ENCODE results near the gene KCNG4. TPM values are rescaled to one million over a fixed set of nuclear protein-coding genes. Genes with fewer than 3 reads are reported as not detected.

The KCNG4 gene
- polyA plus RNA-seq, 1 experiment = not detected

- ChIA-PET POLR2A (no interaction called here), CTCF (no interaction called here)
- TF ChIP-seq CTCF (IDR thresholded peaks at IDR 0.05; ENCODE audit: low read depth, low read length) = no peak
- DNase-seq (ENCODE audit: low read depth, low spot score) = no peak
- Histone ChIP-seq H3K4me3 (ENCODE audit: low read depth, low read length) (no peak overlapping the region), H3K27me3 (ENCODE audit: control insufficient read depth, insufficient read depth, low read length) (peaks cover 23% of the 10 kb centered on the region), H3K9me3 (ENCODE audit: control insufficient read depth, insufficient read depth, low read length) (peaks cover 7% of the 10 kb centered on the region; the same call in 1 of the 2 replicates), H3K27ac (ENCODE audit: low read depth, low read length) (no peak overlapping the region)
Measured at GRCh38 chr16:84244728-84245127, 4.9 kb upstream of the KCNG4 start.

GRCh38 chr16:84243732-84244131 is 3.9 kb upstream of the KCNG4 start:
- no peak for DNase-seq (ENCODE audit: low read depth, low spot score)
- ChIA-PET POLR2A (no interaction called here), CTCF (no interaction called here)
- Histone ChIP-seq H3K9me3 (ENCODE audit: control insufficient read depth, insufficient read depth, low read length) (peaks cover 7% of the 10 kb centered on the region; the same call in 1 of the 2 replicates), H3K27ac (ENCODE audit: low read depth, low read length) (no peak overlapping the region), H3K4me3 (ENCODE audit: low read depth, low read length) (no peak overlapping the region), H3K27me3 (ENCODE audit: control insufficient read depth, insufficient read depth, low read length) (peaks cover 28% of the 10 kb centered on the region)
- no peak for TF ChIP-seq CTCF (IDR thresholded peaks at IDR 0.05; ENCODE audit: low read depth, low read length)

- H3K4me3 ChIP-seq (ENCODE audit: low read depth, low read length) = no peak overlapping the region
- ChIA-PET CTCF (interaction anchor here (0.7 to 3.1 kb wide), 3 partner anchors 34 to 236 kb away, joined by 3 to 9 read pairs (median 9); partner anchors contain the start of gene TAF1C), POLR2A (no interaction called here)
- H3K27me3 ChIP-seq (ENCODE audit: control insufficient read depth, insufficient read depth, low read length) = peaks cover 27% of the 10 kb centered on the region
- H3K9me3 ChIP-seq (ENCODE audit: control insufficient read depth, insufficient read depth, low read length) = peaks cover 7% of the 10 kb centered on the region; the same call in 1 of the 2 replicates
- DNase-seq (ENCODE audit: low read depth, low spot score) = no peak
- H3K27ac ChIP-seq (ENCODE audit: low read depth, low read length) = no peak overlapping the region
- no peak for TF ChIP-seq CTCF (IDR thresholded peaks at IDR 0.05; ENCODE audit: low read depth, low read length)
Measured at GRCh38 chr16:84242839-84243238, 3.0 kb upstream of the KCNG4 start.

GRCh38 chr16:84241778-84242177 is 2.0 kb upstream of the KCNG4 start:
- DNase-seq (ENCODE audit: low read depth, low spot score) = no peak
- CTCF ChIA-PET = interaction anchor here (3.1 kb wide), 1 partner anchor 35 kb away, joined by 9 read pairs; no protein-coding TSS in a partner anchor
- H3K4me3 ChIP-seq (ENCODE audit: low read depth, low read length) = no peak overlapping the region
- no peak overlapping the region for H3K27ac ChIP-seq (ENCODE audit: low read depth, low read length)
- no peak for TF ChIP-seq CTCF (IDR thresholded peaks at IDR 0.05; ENCODE audit: low read depth, low read length)
- H3K9me3 ChIP-seq (ENCODE audit: control insufficient read depth, insufficient read depth, low read length) = peaks cover 7% of the 10 kb centered on the region
- H3K27me3 ChIP-seq (ENCODE audit: control insufficient read depth, insufficient read depth, low read length) = peaks cover 29% of the 10 kb centered on the region
- POLR2A ChIA-PET = no interaction called here

GRCh38 chr16:84240455-84240854 is 643 bp upstream of the KCNG4 start:
- TF ChIP-seq CTCF (IDR thresholded peaks at IDR 0.05; ENCODE audit: low read depth, low read length) = no peak
- no peak for DNase-seq (ENCODE audit: low read depth, low spot score)
- Histone ChIP-seq H3K27me3 (ENCODE audit: control insufficient read depth, insufficient read depth, low read length) (peaks cover 25% of the 10 kb centered on the region), H3K4me3 (ENCODE audit: low read depth, low read length) (no peak overlapping the region), H3K9me3 (ENCODE audit: control insufficient read depth, insufficient read depth, low read length) (peaks cover 7% of the 10 kb centered on the region), H3K27ac (ENCODE audit: low read depth, low read length) (no peak overlapping the region)
- ChIA-PET POLR2A (no interaction called here), CTCF (interaction anchor here (0.6 to 3.1 kb wide), 2 partner anchors 37 to 167 kb away, joined by 6 to 9 read pairs; no protein-coding TSS in a partner anchor)
